GM10266 (cell line): ENCODE results near the gene AOAH.

Experiments used
- DNase-seq: peaks from one replicate; pipeline ENCODE4 v3.0.0; 2012; ENCODE audit errors: extremely low spot score
- CTCF ChIP-seq: IDR thresholded peaks from 2 replicates; pipeline ENCODE4 v1.5.1; 2012; ENCODE audit warnings: mild to moderate bottlenecking, low read depth; ENCODE audit not compliant: control insufficient read depth, insufficient read depth; ENCODE audit errors: missing control alignments

AOAH gene

GRCh38 chr7:36739351-36739750, 15.1 kb upstream of the AOAH start:
- DNase-seq = no peak
- no peak for TF ChIP-seq CTCF

GRCh38 chr7:36736899-36737211, 12.6 kb upstream of the AOAH start:
- TF ChIP-seq CTCF = no peak
- DNase-seq = no peak

- no peak for TF ChIP-seq CTCF
- DNase-seq = no peak
Observed at GRCh38 chr7:36736090-36736898, 12.0 kb upstream of the AOAH start.

GRCh38 chr7:36735172-36735571, 10.9 kb upstream of the AOAH start:
- no peak for DNase-seq
- no peak for TF ChIP-seq CTCF

GRCh38 chr7:36734731-36735130, 10.4 kb upstream of the AOAH start:
- TF ChIP-seq CTCF = no peak
- no peak for DNase-seq

GRCh38 chr7:36733411-36733810, 9.1 kb upstream of the AOAH start:
- TF ChIP-seq CTCF = no peak
- no peak for DNase-seq

GRCh38 chr7:36732806-36733205, 8.5 kb upstream of the AOAH start:
- TF ChIP-seq CTCF = no peak
- no peak for DNase-seq
